Fibroblast of skin of back (primary cell): ENCODE measurements around the gene TELO2.

Source experiments
- DNase-seq: peaks from one replicate; pipeline ENCODE4 v3.0.0-alpha.2; 2013

Gene TELO2

DNA sequence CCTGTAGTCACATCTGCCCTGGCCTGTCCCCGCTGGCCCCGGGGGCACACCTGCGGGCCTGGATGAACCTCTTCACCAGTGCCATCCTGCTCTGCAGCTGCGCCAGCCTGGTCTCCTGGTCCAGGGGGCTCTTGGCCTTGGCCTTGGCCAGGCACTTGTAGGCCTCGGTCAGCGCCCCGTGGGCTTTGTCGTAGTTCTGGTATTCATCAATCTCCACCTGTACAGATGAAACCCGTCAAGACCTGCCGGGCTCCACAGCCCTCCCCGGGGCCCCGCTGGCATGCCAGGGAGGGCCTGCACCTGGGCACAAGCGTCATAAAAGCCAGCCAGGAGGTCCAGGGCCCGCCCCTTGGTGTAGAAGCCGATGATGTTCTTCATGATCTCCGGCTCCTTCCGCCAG is 26.7 kb downstream of the TELO2 start:
- no peak for DNase-seq

DNA sequence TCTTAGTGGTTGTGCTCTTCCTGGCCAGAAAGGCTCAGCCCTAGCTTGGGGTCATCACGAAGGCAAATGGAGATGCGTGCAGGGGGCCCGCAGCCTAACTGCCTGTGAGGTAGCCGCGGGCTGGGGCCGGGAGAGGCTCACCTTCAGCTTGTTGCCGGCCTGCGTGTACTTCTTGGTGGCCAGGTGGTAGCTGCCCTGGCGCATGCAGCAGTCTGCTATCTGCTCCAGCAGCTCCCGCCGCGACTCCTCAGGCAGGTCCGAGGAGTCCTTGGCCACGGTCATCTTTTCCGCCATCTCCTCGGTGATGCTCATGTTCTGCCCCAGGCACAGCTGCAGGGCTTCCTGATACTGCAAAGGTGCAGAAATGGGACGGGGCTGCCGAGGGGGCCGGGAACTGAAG is 27.3 kb downstream of the TELO2 start:
- DNase-seq, result no peak

DNA sequence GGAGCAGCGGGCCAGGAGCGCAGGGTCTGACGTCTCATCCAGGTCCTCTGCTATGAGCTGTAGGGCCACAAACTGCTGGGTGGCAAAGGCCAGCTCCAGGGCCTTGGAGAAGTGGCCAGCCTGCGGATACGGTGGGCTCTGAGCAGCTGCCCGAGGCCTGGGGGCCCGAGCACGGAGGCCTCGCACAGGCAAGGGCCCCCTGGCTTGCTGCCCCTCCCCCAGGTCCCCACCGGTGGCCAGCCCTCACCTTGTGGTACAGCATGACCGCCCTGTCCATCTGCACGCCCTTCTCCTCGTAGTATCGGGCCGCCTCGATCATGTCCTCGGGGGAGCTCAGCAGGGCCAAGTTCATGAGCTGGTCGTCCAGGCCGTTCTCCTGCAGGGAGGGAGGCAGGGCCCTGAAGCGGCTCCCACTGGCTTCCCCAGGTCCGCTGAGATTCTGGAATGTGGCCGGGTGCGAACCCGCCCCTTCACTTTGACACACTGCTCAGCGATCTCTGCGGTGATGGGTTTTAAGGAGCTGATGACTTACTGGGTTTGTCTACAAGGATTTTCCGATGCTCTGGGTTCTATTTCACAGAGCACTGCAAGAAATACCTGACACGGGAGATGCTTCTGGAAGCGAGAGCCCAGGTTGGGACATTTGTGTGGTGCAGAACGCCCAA is 30.6 kb downstream of the TELO2 start:
- no peak for DNase-seq

DNA sequence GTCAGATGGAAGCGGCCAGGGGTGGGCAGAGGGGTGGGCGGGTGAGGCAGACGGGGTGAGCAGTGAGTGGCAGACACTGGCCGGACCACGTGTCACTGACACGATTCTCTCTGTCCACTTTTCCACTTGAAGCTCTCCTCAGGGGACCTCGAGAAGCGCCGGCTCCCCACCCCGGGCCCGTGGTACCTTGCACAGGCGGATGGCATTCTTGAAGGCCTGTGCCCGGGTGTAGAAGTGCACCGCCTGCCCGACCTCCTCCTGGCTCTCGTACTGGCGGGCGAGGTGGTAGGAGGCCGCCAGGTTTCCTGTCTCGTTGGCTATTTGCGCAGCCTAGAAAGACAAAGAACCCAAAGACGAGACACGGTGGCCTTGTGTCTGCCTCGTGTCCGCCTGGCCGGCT is 31.2 kb downstream of the TELO2 start:
- no peak for DNase-seq

DNA sequence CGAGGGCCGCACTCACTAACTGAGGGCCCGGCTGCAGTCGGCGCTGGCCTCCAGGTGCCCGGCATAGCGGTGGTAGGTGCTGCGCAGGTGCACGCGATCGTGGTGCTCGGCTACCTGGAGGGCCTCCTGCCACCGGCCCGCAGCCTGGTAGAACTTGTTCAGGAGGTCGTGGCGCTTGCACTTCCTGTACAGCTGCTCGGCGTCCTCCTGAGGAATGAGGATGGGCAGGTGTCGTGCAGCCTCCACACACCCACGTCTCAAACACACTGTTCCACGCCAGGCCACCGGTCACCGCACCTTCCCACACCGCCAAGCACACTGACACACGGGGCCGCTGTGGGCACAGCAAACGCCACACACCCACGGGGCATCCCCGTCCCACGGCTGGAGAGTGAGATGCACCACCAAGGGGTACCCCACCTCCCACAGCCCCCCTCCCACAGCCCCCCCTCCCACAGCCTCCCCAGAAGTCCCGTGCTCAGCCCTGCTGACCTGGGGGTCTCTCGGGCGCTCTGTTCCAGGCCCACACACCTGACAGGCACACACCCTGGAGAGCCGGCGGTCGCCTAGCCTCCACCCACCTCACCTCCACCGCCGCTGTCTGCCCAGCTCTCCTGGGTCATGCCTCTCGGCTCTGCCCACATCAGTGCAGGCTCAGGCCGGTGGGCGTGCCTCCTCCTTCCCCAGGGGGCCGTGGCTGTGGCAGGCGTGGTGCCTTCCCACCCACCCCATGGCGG is 32.9 kb downstream of the TELO2 start:
- DNase-seq, result no peak

DNA sequence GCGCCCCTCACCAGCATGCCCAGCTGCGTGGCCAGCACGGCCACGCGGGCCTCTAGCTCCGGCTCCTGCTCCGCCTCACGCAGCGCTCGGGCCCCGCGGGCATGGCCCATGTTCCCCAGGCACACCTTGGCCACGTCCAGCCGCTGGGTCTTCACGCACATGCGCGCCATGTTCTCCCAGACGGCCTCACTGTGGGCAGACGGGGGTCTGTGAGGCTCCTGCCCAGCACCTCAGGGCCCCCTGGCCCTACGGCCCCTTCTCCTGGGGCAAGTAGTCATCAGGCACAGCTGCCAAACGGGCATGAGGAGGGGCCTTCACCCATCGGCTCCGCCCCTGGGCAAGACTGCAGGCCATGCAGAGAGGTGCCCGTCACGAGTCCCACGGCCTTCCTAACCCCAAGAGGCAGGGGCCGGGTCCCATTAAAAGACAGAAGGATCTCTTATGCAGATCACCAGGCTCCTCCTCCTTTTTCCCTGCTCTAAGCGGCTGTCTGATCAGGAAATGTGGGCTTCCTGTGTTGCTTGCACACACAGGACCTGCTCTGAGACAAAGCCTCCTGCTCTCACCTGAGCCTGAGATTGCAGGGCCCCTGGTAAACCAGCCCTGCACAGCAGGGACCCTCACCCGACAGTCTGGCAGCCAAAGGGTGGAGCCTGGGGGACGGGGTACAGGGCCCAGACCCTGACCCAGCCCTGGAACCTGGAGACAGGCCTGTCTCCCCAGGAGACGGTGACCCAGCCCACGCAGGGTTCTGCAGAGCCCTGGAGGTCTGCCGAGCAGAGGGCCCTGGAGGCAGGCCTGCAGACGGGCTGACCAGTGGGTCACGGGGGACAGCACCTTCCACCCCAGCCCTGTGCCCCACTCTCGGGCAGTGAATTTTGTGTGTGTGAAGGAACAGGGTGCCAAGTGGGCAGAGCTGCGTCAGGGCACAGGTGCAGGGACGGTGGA is 33.7 kb downstream of the TELO2 start:
- DNase-seq, result no peak

DNA sequence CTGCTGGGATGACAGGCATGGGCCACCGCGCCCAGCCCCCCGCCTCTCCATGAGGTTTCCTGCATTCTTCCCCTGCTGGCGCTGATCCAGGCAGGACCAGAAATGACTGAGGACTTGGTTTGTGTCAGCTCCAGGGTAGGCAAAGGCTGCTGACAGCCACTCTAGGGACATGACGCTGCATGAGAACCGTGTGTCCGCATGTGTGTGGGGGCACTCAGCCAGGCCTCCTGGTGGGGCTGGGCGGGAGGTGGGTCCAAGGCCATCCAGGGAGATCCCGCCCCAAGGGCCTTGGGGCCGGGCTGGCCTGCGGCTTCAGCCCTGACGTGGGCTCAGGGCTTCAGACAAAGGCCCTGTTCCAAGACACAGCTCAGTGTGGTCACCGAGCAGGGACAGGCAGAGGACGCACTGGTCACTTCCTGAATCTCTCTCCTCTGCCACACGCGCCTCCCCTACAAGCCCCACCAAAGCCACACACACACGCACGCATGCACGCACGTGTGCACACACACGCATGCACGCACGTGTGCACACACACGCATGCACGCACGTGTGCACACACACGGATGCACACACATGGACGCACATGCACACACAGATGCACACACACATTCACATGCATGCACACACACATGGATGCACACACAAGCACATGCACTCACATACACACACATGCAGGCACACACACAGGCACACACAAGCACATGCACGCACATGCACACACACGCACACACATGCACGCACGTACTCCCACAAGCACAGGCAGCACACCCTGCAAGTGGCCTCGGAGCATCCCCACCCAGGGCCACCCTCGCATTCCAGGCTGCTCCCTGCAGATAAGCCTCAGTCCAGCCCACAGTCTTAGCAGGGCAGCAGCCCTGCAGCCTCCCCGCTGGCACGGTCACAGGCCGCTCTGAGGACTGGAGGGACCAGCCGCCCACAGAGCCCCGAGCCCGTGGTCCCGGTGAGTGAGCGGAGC is 35.0 kb downstream of the TELO2 start:
- DNase-seq, result peak; percentile 52

DNA sequence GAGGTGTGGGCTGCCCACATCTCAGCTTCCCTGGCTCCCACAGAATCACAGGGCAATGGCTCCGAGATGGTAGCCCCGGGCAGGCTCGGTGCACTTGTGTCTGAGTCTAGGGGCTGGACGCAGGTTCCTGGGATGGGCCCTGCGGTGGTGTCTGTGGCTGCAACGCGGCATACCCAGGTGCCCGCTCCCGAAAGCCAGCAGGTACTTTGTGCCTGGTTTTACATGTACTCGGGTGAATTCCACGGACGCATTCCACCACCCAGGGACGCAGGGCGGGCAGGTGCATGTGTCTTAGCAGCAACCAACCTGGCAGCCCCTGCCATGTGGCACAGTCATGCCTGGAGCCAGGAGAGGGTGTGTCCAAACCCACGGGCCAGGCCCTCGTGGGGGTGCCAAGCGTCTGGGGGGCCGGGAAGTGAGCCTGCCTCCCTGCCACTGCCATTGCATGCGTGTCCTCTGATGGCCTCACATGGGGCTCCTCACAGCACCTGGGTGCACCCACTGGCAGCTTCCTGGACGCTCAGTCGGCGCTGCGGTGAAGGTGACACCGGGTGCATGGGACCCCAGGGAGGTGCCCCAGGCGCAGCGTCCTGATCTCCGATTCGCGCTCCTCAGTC is 35.9 kb downstream of the TELO2 start:
- DNase-seq, result no peak

DNA sequence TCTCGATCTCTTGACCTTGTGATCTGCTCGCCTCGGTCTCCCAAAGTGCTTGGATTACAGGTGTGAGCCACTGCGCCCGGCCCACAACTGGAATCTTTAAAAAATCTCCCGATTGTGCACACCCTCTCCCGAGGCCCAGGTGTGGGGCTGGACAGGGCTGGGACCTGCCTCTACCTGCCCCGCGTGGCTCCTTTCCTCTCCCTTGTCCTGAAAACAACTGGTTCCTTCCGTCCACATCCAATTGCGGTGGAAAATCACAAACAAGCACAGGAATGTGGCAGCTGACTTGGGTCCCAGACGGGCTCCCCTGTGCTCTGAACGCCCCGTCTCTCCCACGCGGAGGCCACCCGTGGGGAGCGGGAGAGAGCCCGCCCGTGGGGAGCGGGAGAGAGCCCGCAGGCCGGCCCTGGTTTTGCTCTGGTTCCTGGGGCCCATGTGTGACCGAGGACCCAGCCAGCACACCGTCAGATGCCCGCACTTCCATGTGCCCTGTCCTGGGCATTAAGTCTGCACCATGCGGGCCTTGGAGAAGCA is 37.3 kb downstream of the TELO2 start:
- DNase-seq, result no peak

DNA sequence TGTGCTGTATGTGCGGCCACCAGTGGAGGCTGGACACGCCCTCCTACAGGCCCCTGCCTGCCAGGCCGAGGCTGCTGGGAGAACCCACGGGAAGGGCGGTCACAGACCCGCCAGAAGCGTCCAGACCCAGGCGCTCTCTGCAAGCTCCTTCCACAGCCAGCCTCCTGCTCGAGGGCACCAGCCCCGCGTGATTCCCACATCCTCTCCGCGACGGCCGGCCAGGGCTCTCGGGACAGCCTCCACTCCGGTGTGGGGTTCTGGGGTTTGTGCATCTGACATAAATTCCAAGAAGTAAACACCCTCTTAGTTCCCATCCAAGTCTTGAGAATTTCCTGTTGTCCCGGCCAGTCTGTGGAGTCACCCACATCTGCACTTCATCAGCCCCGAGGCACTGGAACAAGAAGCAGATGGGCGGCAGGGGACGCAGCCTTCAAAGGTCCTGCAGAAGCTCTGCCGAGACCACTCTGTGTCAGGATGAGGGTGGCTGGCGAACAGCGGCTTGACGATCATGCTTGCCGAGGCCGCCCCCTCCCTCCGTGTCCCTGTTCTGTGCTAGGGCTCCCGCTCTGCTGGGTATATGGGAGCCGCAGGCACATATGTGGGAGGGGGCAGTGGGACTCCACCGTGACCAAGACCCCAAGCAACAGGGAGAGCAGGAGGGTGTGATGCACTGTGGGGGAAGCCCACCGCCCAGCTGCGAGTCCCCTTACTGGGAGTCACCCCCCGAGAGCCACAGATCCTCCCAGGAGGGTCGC is 37.9 kb downstream of the TELO2 start:
- peak; percentile 76 for DNase-seq

DNA sequence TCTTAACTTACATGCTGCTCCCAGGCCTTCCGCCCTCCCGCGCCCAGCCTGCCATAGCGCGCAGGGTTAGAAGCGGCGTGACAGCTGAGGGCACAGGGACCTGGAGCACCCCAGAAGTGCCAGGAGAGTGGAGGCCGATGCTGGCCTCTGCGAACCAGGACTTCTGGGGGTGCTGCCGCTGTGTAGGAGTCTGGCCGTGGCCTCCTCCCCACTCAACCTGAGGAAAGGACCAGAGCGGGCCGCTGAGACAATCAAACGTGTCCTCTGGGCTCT is 38.4 kb downstream of the TELO2 start:
- no peak for DNase-seq

DNA sequence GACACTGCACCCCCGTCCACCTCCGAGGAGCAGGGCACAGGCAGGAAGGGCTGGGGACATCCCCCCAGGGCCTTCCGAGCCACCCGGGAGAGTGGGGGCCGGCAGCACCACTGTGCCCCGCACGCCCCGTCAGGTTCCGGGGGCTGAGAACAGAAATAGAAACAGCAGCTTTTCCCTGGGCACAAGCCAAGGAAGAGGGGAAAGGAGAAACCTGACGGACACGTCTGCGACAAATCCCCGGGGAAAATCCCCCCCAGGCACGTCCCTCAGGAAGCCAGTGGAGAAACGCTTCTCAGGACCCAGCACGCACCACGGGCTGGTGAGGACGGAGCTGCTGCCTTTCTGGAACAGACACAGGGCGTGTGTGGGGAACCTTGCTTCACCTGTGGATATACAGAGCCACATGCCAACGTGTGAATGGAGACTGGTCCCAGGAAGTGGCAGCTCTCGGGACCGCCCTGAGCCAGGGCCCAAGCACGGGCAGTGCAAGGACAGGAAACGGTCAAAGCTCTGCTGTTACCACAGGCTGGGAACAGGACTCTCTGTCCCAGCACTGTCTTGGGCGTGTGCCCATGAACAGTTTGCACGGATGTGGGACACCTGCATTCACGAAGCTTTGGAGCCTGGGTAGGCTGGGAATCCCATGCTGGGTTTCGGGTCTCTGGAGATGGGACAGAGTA is 39.1 kb downstream of the TELO2 start:
- DNase-seq, result peak; percentile 15

DNA sequence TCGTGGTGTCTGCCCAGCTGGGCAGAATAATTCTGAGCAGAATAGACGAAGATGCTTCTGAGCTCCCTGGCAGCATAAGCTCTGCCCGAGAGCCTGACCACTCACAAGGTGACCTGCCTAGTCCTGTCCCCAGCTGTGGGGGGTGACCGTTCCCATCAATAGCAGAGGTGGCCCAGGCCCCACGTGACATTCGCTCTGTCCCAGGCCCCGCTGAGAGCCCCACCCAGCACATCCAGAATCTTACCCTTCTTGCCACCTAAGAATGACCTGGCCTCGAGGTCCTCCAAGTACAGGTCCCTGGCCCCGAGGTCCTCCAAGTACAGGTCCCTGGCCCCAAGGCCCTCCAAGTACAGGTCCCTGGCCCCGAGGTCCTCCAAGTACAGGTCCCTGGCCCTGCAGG is 39.6 kb downstream of the TELO2 start:
- DNase-seq, result no peak

DNA sequence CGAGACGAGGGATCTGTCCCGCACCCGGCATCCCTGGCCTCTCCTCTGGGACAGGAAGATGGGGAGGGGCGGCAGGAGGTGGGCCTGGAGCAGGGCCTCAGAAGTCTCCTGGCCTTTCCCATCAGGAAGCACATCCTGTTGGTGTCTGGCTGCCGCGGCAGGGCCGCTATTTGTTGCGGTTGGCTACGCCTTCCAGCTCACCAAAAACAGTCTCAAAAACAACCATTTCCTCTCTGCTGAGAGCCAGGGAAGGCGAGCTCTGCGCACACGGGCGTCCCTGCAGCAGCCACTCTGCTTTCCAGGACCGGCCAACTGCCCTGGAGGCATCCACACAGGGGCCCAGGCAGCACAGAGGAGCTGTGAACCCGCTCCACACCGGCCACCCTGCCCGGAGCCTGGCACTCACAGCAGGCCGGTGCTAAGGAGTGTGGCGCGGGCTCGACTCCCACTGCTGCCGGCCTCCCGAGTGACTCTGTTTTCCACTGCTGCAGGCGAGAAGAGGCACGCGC is 40.3 kb downstream of the TELO2 start, which contains the start of gene TMEM204:
Gene TMEM204 (plus strand): TSS at position 224 of the 509 bp plus-strand sequence. CDS start 610 bp downstream, outside the sequence.
- DNase-seq, result peak; percentile 86

DNA sequence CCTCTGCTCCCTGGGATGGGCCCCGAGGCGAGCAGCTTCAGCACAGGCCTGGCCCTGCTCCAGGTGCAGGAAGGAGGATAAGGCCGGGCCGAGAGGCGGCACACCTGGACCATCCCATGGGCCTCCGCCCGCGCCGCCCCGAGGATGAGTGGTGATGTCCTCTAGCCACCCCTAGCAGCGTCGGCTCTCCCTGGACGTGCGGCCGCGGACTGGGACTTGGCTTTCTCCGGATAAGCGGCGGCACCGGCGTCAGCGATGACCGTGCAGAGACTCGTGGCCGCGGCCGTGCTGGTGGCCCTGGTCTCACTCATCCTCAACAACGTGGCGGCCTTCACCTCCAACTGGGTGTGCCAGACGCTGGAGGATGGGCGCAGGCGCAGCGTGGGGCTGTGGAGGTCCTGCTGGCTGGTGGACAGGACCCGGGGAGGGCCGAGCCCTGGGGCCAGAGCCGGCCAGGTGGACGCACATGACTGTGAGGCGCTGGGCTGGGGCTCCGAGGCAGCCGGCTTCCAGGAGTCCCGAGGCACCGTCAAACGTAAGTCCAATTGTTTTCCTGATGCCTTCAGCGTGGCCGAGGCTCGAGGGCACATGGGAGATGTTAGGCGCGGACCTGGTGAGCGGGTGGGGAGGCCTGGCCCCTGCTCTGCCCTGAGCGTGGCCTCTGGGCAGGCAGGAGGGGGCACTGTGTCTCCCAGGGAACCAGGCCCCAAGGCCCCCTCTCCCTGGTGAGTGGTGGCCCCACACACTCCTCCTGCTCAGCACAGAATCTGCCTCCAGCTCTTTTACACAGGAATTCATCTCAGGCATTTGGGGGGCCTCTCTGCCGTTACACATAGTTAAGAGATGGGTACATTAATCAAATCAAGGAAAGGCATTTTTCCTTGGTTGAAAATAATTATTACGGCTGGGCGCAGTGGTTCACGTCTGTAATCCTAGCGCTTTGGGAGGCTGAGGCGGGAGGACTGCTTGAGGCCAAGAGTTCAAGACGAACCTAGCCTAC is 41.2 kb downstream of the TELO2 start:
- peak; percentile 19 for DNase-seq

DNA sequence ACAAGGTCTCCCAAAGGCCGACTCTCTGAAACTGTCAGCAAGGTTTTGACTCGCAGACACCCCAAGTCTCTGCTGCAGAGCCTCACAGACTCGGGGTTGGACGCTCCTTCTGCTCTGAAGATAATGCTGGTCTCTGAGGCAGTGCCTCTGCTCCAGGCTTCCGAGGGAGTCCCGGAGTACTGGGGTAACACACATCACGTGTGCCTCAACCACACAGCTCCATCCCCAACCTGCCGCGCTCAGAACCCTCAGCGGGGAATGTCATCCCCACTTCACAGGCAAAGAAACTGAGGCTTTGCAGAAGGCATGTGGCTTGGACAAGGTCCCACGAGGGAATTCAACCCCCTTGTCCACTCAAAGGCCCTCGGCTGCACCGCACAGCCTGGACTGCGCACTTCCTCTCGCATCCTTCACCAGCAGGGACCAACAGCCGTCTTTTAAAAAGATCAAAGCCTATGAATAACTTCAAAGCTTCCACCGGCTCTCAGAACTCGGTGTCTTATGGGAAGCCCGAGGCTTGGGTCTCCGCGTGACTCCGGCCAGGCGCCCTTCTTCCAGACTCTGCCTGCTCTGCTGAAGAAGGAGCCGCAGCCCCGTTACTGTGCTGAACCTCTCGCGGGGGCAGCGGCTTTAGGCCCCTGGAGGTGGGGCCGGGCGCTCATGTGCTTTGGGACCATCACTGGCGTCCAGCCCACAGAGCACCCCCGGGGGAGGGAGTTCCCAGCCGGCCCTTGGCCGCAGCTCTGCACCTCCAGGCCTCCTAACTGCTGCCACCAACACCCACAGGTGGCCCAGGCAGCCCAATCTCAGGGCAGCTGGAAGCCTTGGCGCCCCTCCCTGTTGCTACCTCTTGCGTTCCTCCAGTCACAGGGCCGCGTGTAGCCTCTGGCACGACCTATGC is 42.5 kb downstream of the TELO2 start:
- peak; percentile 6 for DNase-seq

DNA sequence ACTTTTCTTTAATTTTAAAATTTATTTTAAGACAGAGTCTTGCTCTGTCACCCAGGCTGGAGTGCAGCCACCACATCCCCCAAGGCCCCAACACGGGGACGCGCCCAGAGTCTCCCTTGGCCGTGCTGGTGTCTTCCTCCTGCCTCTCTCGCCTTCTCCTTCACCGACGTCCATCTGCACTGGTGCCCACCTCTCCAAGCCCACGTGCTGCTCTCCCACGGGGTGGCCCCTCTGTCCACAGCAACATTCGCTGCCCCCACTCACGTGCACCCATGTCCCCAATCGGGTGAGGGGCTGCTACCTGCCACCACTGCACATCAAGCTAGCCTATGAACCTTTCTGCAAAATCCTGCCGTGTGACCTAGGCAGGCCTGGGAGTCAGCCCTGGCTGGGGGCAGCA is 43.4 kb downstream of the TELO2 start:
- no peak for DNase-seq
